IMR-90 (cell line): ENCODE data around the gene GATA2. TPM values are rescaled to one million over a fixed set of nuclear protein-coding genes. Genes with fewer than 3 reads are reported as not detected.

Experiments used
- ATAC-seq: fragments of 200-7000 bp; cut with Tn5 transposase; 2 replicates; pipeline ENCODE4 v1.9.1; 2020; ENCODE audit warnings: low read depth, mild to moderate bottlenecking, moderate library complexity
- BruUV-seq: library from RNA; stranded (reverse); fragments of 400-500 nt; replicated peaks from 2 replicates; lab custom pipeline; 2021; lab: Mats Ljungman, UMichigan
- CTCF ChIA-PET: fragments of 300-600 bp; formaldehyde crosslinking; extraction: SDS; loops from one replicate; lab custom pipeline; 2021; ENCODE audit warnings: antibody characterized with exemption; lab: Yijun Ruan, JAX
- POLR2A ChIA-PET: fragments of 300-600 bp; sonication (Branson Sonifier 250); formaldehyde crosslinking; loops from one replicate; lab custom pipeline; 2022; ENCODE audit warnings: antibody characterized with exemption; ENCODE audit not compliant: unreplicated experiment; lab: Charles Lee
- DNase-seq: peaks from one replicate; pipeline ENCODE4 v3.0.0; 2013
- H2AFZ ChIP-seq: replicated peaks from 2 replicates; pipeline ENCODE3; 2013; ENCODE audit warnings: low read length, mild to moderate bottlenecking; ENCODE audit not compliant: poor library complexity
- H2AK5ac ChIP-seq: 2 replicates; pipeline ENCODE4 v1.6.1; 2013; ENCODE audit warnings: low read depth, low read length, inconsistent platforms
- H2AK9ac ChIP-seq: replicated peaks from 2 replicates; pipeline ENCODE3; 2013; ENCODE audit warnings: mild to moderate bottlenecking, low read depth, low read length, moderate library complexity; ENCODE audit not compliant: poor library complexity
- H2BK120ac ChIP-seq: 2 replicates; pipeline ENCODE4 v1.6.1; 2013; ENCODE audit warnings: low read depth, low read length, inconsistent platforms
- H2BK15ac ChIP-seq: 3 replicates; pipeline ENCODE4 v1.6.1; 2013; ENCODE audit warnings: low read depth, low read length, inconsistent platforms
- H2BK20ac ChIP-seq: 2 replicates; pipeline ENCODE4 v1.6.1; 2013; ENCODE audit warnings: low read depth, mild to moderate bottlenecking, inconsistent platforms, low read length, moderate library complexity
- H2BK5ac ChIP-seq: 2 replicates; pipeline ENCODE4 v1.6.1; 2013; ENCODE audit warnings: mild to moderate bottlenecking, low read depth, low read length, inconsistent platforms; ENCODE audit not compliant: poor library complexity, severe bottlenecking
- H3K14ac ChIP-seq: replicated peaks from 2 replicates; pipeline ENCODE4 v1.6.1; 2013; ENCODE audit warnings: low read depth, low read length, inconsistent platforms
- H3K18ac ChIP-seq: 2 replicates; pipeline ENCODE4 v1.6.1; 2013; ENCODE audit warnings: low read depth, low read length, control low read depth
- H3K23ac ChIP-seq: 2 replicates; pipeline ENCODE4 v1.6.1; 2013; ENCODE audit warnings: low read depth, low read length, inconsistent platforms
- H3K27ac ChIP-seq: 2 replicates; pipeline ENCODE4 v1.5.1; 2013; ENCODE audit warnings: mild to moderate bottlenecking, control low read depth, low read length; ENCODE audit not compliant: insufficient read depth
- H3K27me3 ChIP-seq: 2 replicates; pipeline ENCODE4 v1.6.1; 2013; ENCODE audit warnings: low read length; ENCODE audit not compliant: control insufficient read depth, insufficient read depth
- H3K36me3 ChIP-seq: 2 replicates; pipeline ENCODE4 v1.6.1; 2013; ENCODE audit warnings: low read length, mixed read lengths; ENCODE audit not compliant: control insufficient read depth, insufficient read depth
- H3K4ac ChIP-seq: 2 replicates; pipeline ENCODE4 v1.6.1; 2013; ENCODE audit warnings: low read depth, low read length, inconsistent platforms
- H3K4me1 ChIP-seq: 2 replicates; pipeline ENCODE4 v1.6.1; 2013; ENCODE audit warnings: low read length, mixed read lengths; ENCODE audit not compliant: control insufficient read depth, insufficient read depth
- H3K4me2 ChIP-seq: 2 replicates; pipeline ENCODE4 v1.6.1; 2013; ENCODE audit warnings: low read depth, mild to moderate bottlenecking, control low read depth, low read length, moderate library complexity
- H3K4me3 ChIP-seq: 2 replicates; pipeline ENCODE4 v1.5.1; 2013; ENCODE audit warnings: low read depth, mild to moderate bottlenecking, control low read depth, low read length, moderate library complexity; ENCODE audit not compliant: insufficient read depth
- H3K56ac ChIP-seq: 2 replicates; pipeline ENCODE4 v1.6.1; 2013; ENCODE audit warnings: low read length, inconsistent platforms; ENCODE audit not compliant: insufficient read depth; ENCODE audit errors: extremely low read depth
- H3K79me1 ChIP-seq, 2 experiments: 2 replicates each; pipeline ENCODE4 v1.6.1; 2013; ENCODE audit warnings: low read length in 2 of 2, inconsistent platforms in 1 of 2, low read depth in 1 of 2
- H3K9ac ChIP-seq: 2 replicates; pipeline ENCODE4 v1.6.1; 2013; ENCODE audit warnings: low read depth, low read length, control low read depth
- H3K9me1 ChIP-seq: 2 replicates; pipeline ENCODE4 v1.6.1; 2013; ENCODE audit warnings: low read length, inconsistent platforms; ENCODE audit not compliant: insufficient read depth
- H3K9me3 ChIP-seq: 2 replicates; pipeline ENCODE4 v1.6.1; 2013; ENCODE audit warnings: low read length; ENCODE audit not compliant: control insufficient read depth, insufficient read depth
- H4K20me1 ChIP-seq: 2 replicates; pipeline ENCODE4 v1.6.1; 2013; ENCODE audit warnings: low read length, inconsistent platforms; ENCODE audit not compliant: insufficient read depth
- H4K5ac ChIP-seq: 2 replicates; pipeline ENCODE4 v1.6.1; 2013; ENCODE audit warnings: mild to moderate bottlenecking, low read depth, low read length, control low read depth
- H4K8ac ChIP-seq, 2 experiments: 2 replicates each; pipeline ENCODE4 v1.6.1; 2013; ENCODE audit warnings: low read depth in 2 of 2, low read length in 2 of 2, control low read depth in 1 of 2, inconsistent platforms in 1 of 2
- H4K91ac ChIP-seq: 2 replicates; pipeline ENCODE4 v1.6.1; 2013; ENCODE audit warnings: low read depth, low read length, inconsistent platforms; ENCODE audit not compliant: insufficient read depth
- BHLHE40 ChIP-seq: fragments of 150-350 bp; IDR thresholded peaks from 2 replicates; pipeline ENCODE4 v1.6.1; 2016; ENCODE audit warnings: mild to moderate bottlenecking, low read depth, low read length
- CEBPB ChIP-seq: IDR thresholded peaks from 2 replicates; pipeline ENCODE4 v1.6.1; 2012; ENCODE audit warnings: low read depth, low read length, improper control_type of control experiment
- CHD1 ChIP-seq: IDR thresholded peaks from 2 replicates; pipeline ENCODE4 v1.6.1; 2012; ENCODE audit warnings: low read depth, low read length, improper control_type of control experiment
- CTCF ChIP-seq: conservative IDR thresholded peaks from 2 replicates; pipeline ENCODE4 v1.5.1; 2012; ENCODE audit warnings: mild to moderate bottlenecking, low read depth, low read length, improper control_type of control experiment
- ELK1 ChIP-seq: fragments of 150-350 bp; IDR thresholded peaks from 2 replicates; pipeline ENCODE4 v1.6.1; 2016; ENCODE audit warnings: low read depth, mild to moderate bottlenecking, low read length, moderate library complexity, borderline replicate concordance
- FOS ChIP-seq: fragments of 150-350 bp; IDR thresholded peaks from 2 replicates; pipeline ENCODE4 v1.6.1; 2016; ENCODE audit warnings: low read depth, low read length
- MAFK ChIP-seq: IDR thresholded peaks from 2 replicates; pipeline ENCODE4 v1.6.1; 2012; ENCODE audit warnings: low read depth, low read length, improper control_type of control experiment
- MAZ ChIP-seq: IDR thresholded peaks from 2 replicates; pipeline ENCODE4 v1.6.1; 2012; ENCODE audit warnings: low read depth, mild to moderate bottlenecking, low read length, improper control_type of control experiment, moderate library complexity, borderline replicate concordance
- MXI1 ChIP-seq: IDR thresholded peaks from 2 replicates; pipeline ENCODE4 v1.6.1; 2012; ENCODE audit warnings: low read depth, mild to moderate bottlenecking, low read length, moderate library complexity, borderline replicate concordance
- NFE2L2 ChIP-seq: fragments of 150-350 bp; IDR thresholded peaks from 2 replicates; pipeline ENCODE4 v1.6.1; 2016; ENCODE audit warnings: low read depth, mild to moderate bottlenecking, low read length
- POLR2A ChIP-seq: IDR thresholded peaks from 2 replicates; pipeline ENCODE4 v1.6.1; 2012; ENCODE audit warnings: mild to moderate bottlenecking, low read depth, low read length
- RAD21 ChIP-seq: IDR thresholded peaks from 2 replicates; pipeline ENCODE4 v1.6.1; 2012; ENCODE audit warnings: low read length, improper control_type of control experiment
- RCOR1 ChIP-seq: IDR thresholded peaks from 2 replicates; pipeline ENCODE4 v1.6.1; 2012; ENCODE audit warnings: mild to moderate bottlenecking, low read length, improper control_type of control experiment; ENCODE audit not compliant: insufficient replicate concordance
- RFX5 ChIP-seq: IDR thresholded peaks from 2 replicates; pipeline ENCODE4 v1.8.0; 2012; ENCODE audit warnings: low read depth, mild to moderate bottlenecking, low read length, moderate library complexity
- SMC3 ChIP-seq: fragments of 150-350 bp; IDR thresholded peaks from 2 replicates; pipeline ENCODE4 v1.6.1; 2016; ENCODE audit warnings: low read depth, mild to moderate bottlenecking, antibody characterized with exemption, low read length, moderate library complexity
- USF2 ChIP-seq: fragments of 150-350 bp; IDR thresholded peaks from 2 replicates; pipeline ENCODE4 v1.6.1; 2017; ENCODE audit warnings: mild to moderate bottlenecking, antibody characterized with exemption, low read length, low read depth
- WGBS, 2 experiments: methylation state at CpG; one replicate each; pipeline versions ENCODE4 v1.1.5 to v1.1.7; 2013; ENCODE audit warnings: missing lambda C conversion rate in 2 of 2; ENCODE audit not compliant: insufficient read length in 1 of 2; ENCODE audit errors: extremely low coverage in 2 of 2; 5-methylcytosine and 5-hydroxymethylcytosine counted together
- dilution Hi-C: fragments of 300-500 bp; cut with HindIII; formaldehyde crosslinking; loops from one replicate; pipeline ENCODE4 v1.14.3; 2018; ENCODE audit warnings: low sequenced_read_pairs; ENCODE audit not compliant: unreplicated experiment
- in situ Hi-C: fragments of 300-500 bp; cut with MboI; formaldehyde crosslinking; loops from 3 replicates; pipeline ENCODE4 v1.14.3; 2019; ENCODE audit warnings: low sequenced_read_pairs, inconsistent platforms, mixed read lengths
- intact Hi-C: fragments of 100-400 bp; cut with micrococcal nuclease; formaldehyde crosslinking; loops from 2 replicates; pipeline ENCODE4 v1.10.0; 2022
- polyA plus RNA-seq, 3 experiments: library from polyadenylated mRNA; depleted of rRNA; stranded (reverse); fragments of >200 nt; gene quantifications; 2 replicates each; pipeline ENCODE4 v1.2.3, GENCODE V29; 2012; ENCODE audit warnings: low replicate concordance in 1 of 3
- total RNA-seq: library from RNA; depleted of rRNA; stranded (reverse); fragments of >200 nt; gene quantifications from 2 replicates; pipeline ENCODE4 v1.2.3, GENCODE V29; 2012

The GATA2 gene
- total and polyA plus RNA-seq, 2 of the 4 experiments (the other 2 are of a cell fraction), result 2.2 to 13.5 TPM

- H3K18ac ChIP-seq, result no peak overlapping the region
- 61% methylated on average over 7 of the region's 13 CpGs; no CpG with 5 or more reads in 1 of the 2 experiments for WGBS, 2 experiments
- intact Hi-C loops, result no loop called here
- peaks cover 8% of the 10 kb centered on the region for H3K9me3 ChIP-seq
- H4K8ac ChIP-seq, result no peak overlapping the region
- no peak overlapping the region for H2BK15ac ChIP-seq
- no peak overlapping the region for H4K91ac ChIP-seq
- no peak for ATAC-seq
- H3K4me2 ChIP-seq, result no peak overlapping the region
- in situ Hi-C loops, result no loop called here
- no peak overlapping the region for H4K5ac ChIP-seq
- H3K23ac ChIP-seq, result no peak overlapping the region
- no peaks in the 10 kb centered on the region for H4K20me1 ChIP-seq
- no peak overlapping the region for H3K4me3 ChIP-seq
- no peak overlapping the region for H3K27ac ChIP-seq
- TF ChIP-seq RCOR1 (no peak), BHLHE40 (no peak), MXI1 (no peak), CTCF (no peak), MAZ (no peak), SMC3 (no peak), ELK1 (no peak), CHD1 (no peak), POLR2A (no peak), USF2 (no peak), FOS (no peak), MAFK (no peak), CEBPB (no peak), NFE2L2 (no peak), RFX5 (no peak), RAD21 (no peak)
- H2AK5ac ChIP-seq, result no peak overlapping the region
- dilution Hi-C loops, result no loop called here
- H3K27me3 ChIP-seq, result peaks cover 88% of the 10 kb centered on the region
- no peaks in the 10 kb centered on the region for H3K79me1 ChIP-seq
- BruUV-seq, result no TSS peak
- peak overlapping the region; percentile 52 for H2AK9ac ChIP-seq
- no peak for DNase-seq
- H3K4me1 ChIP-seq, result no peaks in the 10 kb centered on the region
- no peak overlapping the region for H2BK120ac ChIP-seq
- no peak overlapping the region for H3K56ac ChIP-seq
- ChIA-PET POLR2A (no interaction called here), CTCF (no interaction called here)
- H3K4ac ChIP-seq, result no peak overlapping the region
- H2BK5ac ChIP-seq, result no peak overlapping the region
- H2BK20ac ChIP-seq, result no peak overlapping the region
- H3K9ac ChIP-seq, result no peak overlapping the region
- H3K9me1 ChIP-seq, result peaks cover 8% of the 10 kb centered on the region
- H2AFZ ChIP-seq, result peak overlapping the region; percentile 39
- no peak overlapping the region for H3K14ac ChIP-seq
- no peaks in the 10 kb centered on the region for H3K36me3 ChIP-seq
Observed at GRCh38 chr3:128470134-128470899, 22.7 kb downstream of the GATA2 start.
